SU-DHL-6 (cell line): ENCODE measurements around the gene PLEKHG2.

Experiments
- EZH2phosphoT487 ChIP-seq: fragments of 200-600 bp; sonication (generic), shearing (Covaris generic); conservative IDR thresholded peaks from 2 replicates; pipeline ENCODE4 v1.6.1; 2018; ENCODE audit warnings: mild to moderate bottlenecking, antibody characterized with exemption, low read length, moderate library complexity, mixed read lengths
- TF ChIP-seq, protein P1 (sequence below): fragments of 200-600 bp; sonication (generic); IDR thresholded peaks from one replicate; pipeline ENCODE4 v1.5.1; 2017; ENCODE audit warnings: antibody characterized with exemption, mild to moderate bottlenecking, low read length, moderate library complexity; ENCODE audit not compliant: insufficient read depth, poor library complexity, severe bottlenecking

DNA sequence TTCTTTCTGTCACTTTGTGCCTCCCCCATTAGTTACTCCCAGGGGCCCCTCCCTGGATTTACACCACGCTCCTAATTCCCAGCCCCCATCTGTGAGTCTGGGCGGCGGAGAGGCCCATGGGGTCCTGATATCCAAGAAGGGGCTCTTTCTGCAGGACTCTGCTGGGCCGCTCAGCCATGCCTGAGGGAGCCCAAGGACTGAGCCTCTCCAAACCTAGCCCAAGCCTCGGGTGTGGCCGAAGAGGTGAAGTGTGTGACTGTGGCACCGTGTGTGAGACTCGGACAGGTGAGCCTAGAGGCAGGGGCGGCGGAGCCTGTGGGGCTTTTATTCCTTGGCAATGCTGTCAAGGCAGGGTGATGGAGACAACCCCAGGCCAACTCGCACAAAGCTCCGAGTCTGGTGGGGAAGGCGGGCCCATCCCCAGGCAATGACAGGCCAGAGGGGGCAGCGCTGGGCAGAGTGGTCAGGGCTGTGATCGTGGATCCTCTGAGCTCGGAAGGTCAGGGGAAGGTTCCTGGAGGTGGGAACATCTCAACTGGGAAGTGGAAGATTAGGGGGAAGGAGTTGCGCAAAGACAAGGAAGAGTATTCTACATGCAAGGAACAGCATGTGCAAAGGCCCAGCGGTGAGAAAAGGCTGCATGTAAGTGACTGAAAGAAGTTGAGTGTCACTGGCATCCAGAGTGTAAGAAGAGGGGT, 1.6 kb downstream of the PLEKHG2 start:
- TF ChIP-seq, protein P1, sequence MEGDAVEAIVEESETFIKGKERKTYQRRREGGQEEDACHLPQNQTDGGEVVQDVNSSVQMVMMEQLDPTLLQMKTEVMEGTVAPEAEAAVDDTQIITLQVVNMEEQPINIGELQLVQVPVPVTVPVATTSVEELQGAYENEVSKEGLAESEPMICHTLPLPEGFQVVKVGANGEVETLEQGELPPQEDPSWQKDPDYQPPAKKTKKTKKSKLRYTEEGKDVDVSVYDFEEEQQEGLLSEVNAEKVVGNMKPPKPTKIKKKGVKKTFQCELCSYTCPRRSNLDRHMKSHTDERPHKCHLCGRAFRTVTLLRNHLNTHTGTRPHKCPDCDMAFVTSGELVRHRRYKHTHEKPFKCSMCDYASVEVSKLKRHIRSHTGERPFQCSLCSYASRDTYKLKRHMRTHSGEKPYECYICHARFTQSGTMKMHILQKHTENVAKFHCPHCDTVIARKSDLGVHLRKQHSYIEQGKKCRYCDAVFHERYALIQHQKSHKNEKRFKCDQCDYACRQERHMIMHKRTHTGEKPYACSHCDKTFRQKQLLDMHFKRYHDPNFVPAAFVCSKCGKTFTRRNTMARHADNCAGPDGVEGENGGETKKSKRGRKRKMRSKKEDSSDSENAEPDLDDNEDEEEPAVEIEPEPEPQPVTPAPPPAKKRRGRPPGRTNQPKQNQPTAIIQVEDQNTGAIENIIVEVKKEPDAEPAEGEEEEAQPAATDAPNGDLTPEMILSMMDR, result no peak
- TF ChIP-seq EZH2phosphoT487, result no peak
